Measurements from ENCODE around the gene JADE2. TPM values are rescaled to one million over a fixed set of nuclear protein-coding genes. Genes with fewer than 3 reads are reported as not detected.

Gene JADE2
- total and polyA plus RNA-seq, 2 experiments from 2014 or later, result 14.9 to 35.4 TPM

DNA sequence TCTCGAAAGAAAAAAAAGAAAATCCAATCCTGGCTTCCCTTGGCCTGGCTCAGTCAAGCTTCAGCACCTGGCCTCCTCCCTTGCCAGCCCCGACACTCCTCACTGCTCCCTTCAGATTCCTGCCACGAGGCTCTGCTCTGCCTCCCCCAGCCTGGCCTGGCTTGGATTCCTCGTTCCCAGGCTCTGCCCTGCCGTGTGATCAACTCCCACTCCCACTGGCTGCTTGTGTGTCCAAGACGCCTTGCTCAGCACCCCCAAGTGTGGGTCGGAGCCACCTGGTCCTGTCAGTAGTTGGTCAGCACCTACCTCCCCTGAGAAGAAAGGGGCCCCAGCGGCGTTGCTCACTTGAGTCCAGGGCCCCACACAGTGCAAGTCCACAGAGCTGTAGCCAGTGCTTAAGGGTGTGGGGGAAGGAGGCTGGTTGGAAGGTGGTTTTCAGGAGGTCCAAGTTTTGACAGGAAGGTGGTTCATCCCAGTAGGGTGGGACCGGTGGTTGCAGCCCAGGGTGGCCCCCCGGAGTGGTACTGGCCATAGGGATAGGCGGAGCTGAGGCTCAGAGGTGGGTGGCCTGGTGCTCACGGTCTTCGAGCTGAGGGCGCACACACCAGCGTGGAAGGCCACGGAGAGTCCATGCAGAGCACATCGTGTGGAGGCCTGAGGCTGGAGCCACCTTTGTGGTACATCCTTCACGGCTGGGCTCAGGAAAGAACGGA, 46.4 kb downstream of the JADE2 start:
- no peak overlapping the region for H3K4me3 ChIP-seq
- no peak overlapping the region for H3K4me2 ChIP-seq
- H3K79me2 ChIP-seq, result no peaks in the 10 kb centered on the region
- no peaks in the 10 kb centered on the region for H3K9me2 ChIP-seq (replicated peaks; ENCODE audit: insufficient read depth)
- no peaks in the 10 kb centered on the region for H3K4me1 ChIP-seq (ENCODE audit: insufficient read depth)
- no peak for DNase-seq (ENCODE audit: low spot score)
- TF ChIP-seq EZH2 (IDR thresholded peaks at IDR 0.05; ENCODE audit: borderline replicate concordance), result no peak
- TF ChIP-seq, protein P1, sequence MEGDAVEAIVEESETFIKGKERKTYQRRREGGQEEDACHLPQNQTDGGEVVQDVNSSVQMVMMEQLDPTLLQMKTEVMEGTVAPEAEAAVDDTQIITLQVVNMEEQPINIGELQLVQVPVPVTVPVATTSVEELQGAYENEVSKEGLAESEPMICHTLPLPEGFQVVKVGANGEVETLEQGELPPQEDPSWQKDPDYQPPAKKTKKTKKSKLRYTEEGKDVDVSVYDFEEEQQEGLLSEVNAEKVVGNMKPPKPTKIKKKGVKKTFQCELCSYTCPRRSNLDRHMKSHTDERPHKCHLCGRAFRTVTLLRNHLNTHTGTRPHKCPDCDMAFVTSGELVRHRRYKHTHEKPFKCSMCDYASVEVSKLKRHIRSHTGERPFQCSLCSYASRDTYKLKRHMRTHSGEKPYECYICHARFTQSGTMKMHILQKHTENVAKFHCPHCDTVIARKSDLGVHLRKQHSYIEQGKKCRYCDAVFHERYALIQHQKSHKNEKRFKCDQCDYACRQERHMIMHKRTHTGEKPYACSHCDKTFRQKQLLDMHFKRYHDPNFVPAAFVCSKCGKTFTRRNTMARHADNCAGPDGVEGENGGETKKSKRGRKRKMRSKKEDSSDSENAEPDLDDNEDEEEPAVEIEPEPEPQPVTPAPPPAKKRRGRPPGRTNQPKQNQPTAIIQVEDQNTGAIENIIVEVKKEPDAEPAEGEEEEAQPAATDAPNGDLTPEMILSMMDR (IDR thresholded peaks at IDR 0.05; ENCODE audit: poor library complexity), result no peak
- TF ChIP-seq EZH2phosphoT487 (IDR thresholded peaks at IDR 0.05; ENCODE audit: low read depth, severe bottlenecking, unreplicated experiment), result no peak
- no peaks in the 10 kb centered on the region for H3K36me3 ChIP-seq (replicated peaks; ENCODE audit: insufficient read depth, low read depth)
- H2AFZ ChIP-seq, result no peak overlapping the region
- H3K27ac ChIP-seq, result no peak overlapping the region
- 94% methylated on average over 20 of the region's 20 CpGs for WGBS (ENCODE audit: low lambda C conversion rate, missing lambda C conversion rate)
- H4K20me1 ChIP-seq (ENCODE audit: insufficient read depth, poor library complexity, severe bottlenecking), result peaks cover 14% of the 10 kb centered on the region
- H3K9me3 ChIP-seq (ENCODE audit: low read depth), result no peaks in the 10 kb centered on the region
- H3K27me3 ChIP-seq, result no peaks in the 10 kb centered on the region

DNA sequence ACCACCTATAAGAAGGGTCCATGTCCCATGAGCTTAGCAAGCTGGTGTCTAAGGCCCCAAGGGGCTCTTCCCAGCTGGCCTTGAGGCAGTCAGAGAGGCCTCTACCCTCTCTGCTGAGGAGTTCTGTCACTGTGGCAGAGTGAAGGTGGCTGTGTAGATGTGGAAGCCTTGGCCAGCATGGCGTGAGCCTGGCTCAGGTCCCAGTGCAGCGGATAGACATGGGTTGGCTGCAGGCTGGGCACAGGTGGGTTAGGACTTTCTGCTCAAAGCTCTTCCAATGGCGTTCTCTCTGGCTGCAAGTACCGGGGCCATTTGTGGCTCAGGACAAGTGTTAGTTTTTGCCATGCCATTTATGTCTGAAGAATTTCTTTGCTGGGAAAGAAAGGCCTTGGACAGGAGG, 47.3 kb downstream of the JADE2 start:
- WGBS (ENCODE audit: low lambda C conversion rate, missing lambda C conversion rate), result 99% methylated on average over 4 of the region's 4 CpGs
- no peaks in the 10 kb centered on the region for H3K36me3 ChIP-seq (replicated peaks; ENCODE audit: insufficient read depth, low read depth)

DNA sequence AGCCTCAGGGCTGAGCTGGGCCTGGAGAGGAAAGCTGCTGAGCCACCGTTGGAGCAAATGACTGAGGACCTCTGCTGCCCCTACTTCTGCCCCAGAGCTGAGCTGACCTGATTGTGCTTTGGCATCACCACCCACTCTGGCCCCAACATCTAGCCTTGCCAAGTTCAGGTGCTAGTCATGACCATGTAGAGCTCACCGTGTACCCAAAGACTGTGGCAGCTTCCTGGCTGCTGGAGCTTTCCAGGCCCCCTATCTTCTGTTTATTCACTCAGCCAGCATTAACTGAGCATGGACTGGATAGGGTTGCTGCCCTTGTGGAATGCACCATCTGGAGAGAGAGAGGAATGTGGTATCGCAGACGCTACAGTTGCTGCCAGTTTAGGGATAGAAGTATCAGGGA, 49.1 kb downstream of the JADE2 start:
- H3K9me2 ChIP-seq (replicated peaks; ENCODE audit: insufficient read depth), result no peaks in the 10 kb centered on the region
- H3K9me3 ChIP-seq (ENCODE audit: low read depth), result no peaks in the 10 kb centered on the region
- TF ChIP-seq, protein P1 (IDR thresholded peaks at IDR 0.05; ENCODE audit: poor library complexity), result no peak
- no peak for TF ChIP-seq EZH2 (IDR thresholded peaks at IDR 0.05; ENCODE audit: borderline replicate concordance)
- TF ChIP-seq EZH2phosphoT487 (IDR thresholded peaks at IDR 0.05; ENCODE audit: low read depth, severe bottlenecking, unreplicated experiment), result no peak
- no peak overlapping the region for H3K4me3 ChIP-seq
- 71% methylated on average over 4 of the region's 4 CpGs for WGBS (ENCODE audit: low lambda C conversion rate, missing lambda C conversion rate)
- H3K4me2 ChIP-seq, result no peak overlapping the region
- H3K36me3 ChIP-seq (replicated peaks; ENCODE audit: insufficient read depth, low read depth), result no peaks in the 10 kb centered on the region
- peaks cover 3% of the 10 kb centered on the region for H4K20me1 ChIP-seq (ENCODE audit: insufficient read depth, poor library complexity, severe bottlenecking)
- no peaks in the 10 kb centered on the region for H3K4me1 ChIP-seq (ENCODE audit: insufficient read depth)
- no peak overlapping the region for H3K27ac ChIP-seq
- H2AFZ ChIP-seq, result no peak overlapping the region
- no peak for DNase-seq (ENCODE audit: low spot score)
- no peaks in the 10 kb centered on the region for H3K79me2 ChIP-seq
- H3K27me3 ChIP-seq, result no peaks in the 10 kb centered on the region

More for the DNA sequence above, 47.3 kb downstream of the JADE2 start:
- H3K79me2 ChIP-seq, result no peaks in the 10 kb centered on the region
- peaks cover 13% of the 10 kb centered on the region for H4K20me1 ChIP-seq (ENCODE audit: insufficient read depth, poor library complexity, severe bottlenecking)
- H3K9me2 ChIP-seq (replicated peaks; ENCODE audit: insufficient read depth), result no peaks in the 10 kb centered on the region
- H3K4me1 ChIP-seq (ENCODE audit: insufficient read depth), result no peaks in the 10 kb centered on the region
- H3K9me3 ChIP-seq (ENCODE audit: low read depth), result no peaks in the 10 kb centered on the region
- no peak overlapping the region for H2AFZ ChIP-seq
- DNase-seq (ENCODE audit: low spot score), result no peak
- no peaks in the 10 kb centered on the region for H3K27me3 ChIP-seq
- no peak overlapping the region for H3K27ac ChIP-seq
- no peak overlapping the region for H3K4me3 ChIP-seq
- TF ChIP-seq, protein P1 (IDR thresholded peaks at IDR 0.05; ENCODE audit: poor library complexity), result no peak
- TF ChIP-seq EZH2phosphoT487 (IDR thresholded peaks at IDR 0.05; ENCODE audit: low read depth, severe bottlenecking, unreplicated experiment) (no peak), EZH2 (IDR thresholded peaks at IDR 0.05; ENCODE audit: borderline replicate concordance) (no peak)
- no peak overlapping the region for H3K4me2 ChIP-seq
